ENCODE results near the gene PLK1.

PLK1 gene

DNA sequence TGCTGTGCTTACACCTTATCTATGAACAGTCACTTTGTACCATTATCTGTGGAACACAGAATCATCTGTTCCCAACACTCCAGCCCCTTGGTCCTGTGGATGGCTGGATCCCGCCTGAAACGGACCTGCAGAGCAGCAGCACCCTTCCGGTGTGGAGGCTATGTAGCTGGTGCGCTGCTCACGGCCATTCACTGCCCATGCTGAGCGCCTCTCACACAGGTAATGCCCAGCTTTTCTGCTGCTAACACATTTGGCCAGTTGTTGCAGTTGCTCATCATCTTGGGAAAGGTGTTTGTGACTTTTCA is 11.4 kb upstream of the PLK1 start:
- H2BK5ac ChIP-seq (ENCODE audit: low read depth, low read length, poor library complexity, severe bottlenecking) = no peak overlapping the region
- no peak overlapping the region for H3K23ac ChIP-seq (ENCODE audit: low read length in 2 of 2)
- H2BK15ac ChIP-seq (ENCODE audit: low read depth, poor library complexity, severe bottlenecking) = no peak overlapping the region
- H3K4me2 ChIP-seq (ENCODE audit: low read length, poor library complexity, severe bottlenecking) = no peak overlapping the region
- no peak overlapping the region for H2BK120ac ChIP-seq (ENCODE audit: low read depth, low read length)
- H3K14ac ChIP-seq (ENCODE audit: low read length in 2 of 2) = no peak overlapping the region
- H3K4me1 ChIP-seq (ENCODE audit: control insufficient read depth, insufficient read depth, low read depth, low read length) = peaks cover 17% of the 10 kb centered on the region
- H3K9ac ChIP-seq (ENCODE audit: low read length) = no peak overlapping the region
- no peaks in the 10 kb centered on the region for H3K9me3 ChIP-seq (ENCODE audit: control insufficient read depth, low read length)
- no peaks in the 10 kb centered on the region for H3K27me3 ChIP-seq (ENCODE audit: control insufficient read depth in 1 of 2, insufficient read depth in 1 of 2, low read length in 2 of 2)
- H3K36me3 ChIP-seq (ENCODE audit: control insufficient read depth in 1 of 2, insufficient read depth in 2 of 2, low read depth in 1 of 2, low read length in 2 of 2) = peaks cover 30 to 80% of the 10 kb centered on the region in 2 experiments
- no peak overlapping the region for H2BK12ac ChIP-seq (ENCODE audit: low read length in 2 of 2)
- H2AK5ac ChIP-seq (ENCODE audit: low read length, severe bottlenecking) = no peak overlapping the region
- no peak overlapping the region for H2AFZ ChIP-seq (ENCODE audit: low read depth, low read length)
- H3K4ac ChIP-seq (ENCODE audit: low read depth in 1 of 2, low read length in 2 of 2) = no peak overlapping the region
- 94% methylated on average over 6 of the region's 6 CpGs for WGBS
- H3K18ac ChIP-seq (ENCODE audit: low read depth in 1 of 2, low read length in 2 of 2) = no peak overlapping the region
- no peak overlapping the region for H4K91ac ChIP-seq (ENCODE audit: low read length)
- peaks cover 23% of the 10 kb centered on the region for H3K79me1 ChIP-seq (replicated peaks; ENCODE audit: low read length, poor library complexity, severe bottlenecking)
- DNase-seq = no peak
- no peak overlapping the region for H3K27ac ChIP-seq (ENCODE audit: low read length, poor library complexity, severe bottlenecking)
- H4K8ac ChIP-seq (ENCODE audit: low read length) = no peak overlapping the region
- no peak overlapping the region for H3K4me3 ChIP-seq (ENCODE audit: insufficient read depth in 1 of 2, low read depth in 1 of 2, low read length in 2 of 2)

DNA sequence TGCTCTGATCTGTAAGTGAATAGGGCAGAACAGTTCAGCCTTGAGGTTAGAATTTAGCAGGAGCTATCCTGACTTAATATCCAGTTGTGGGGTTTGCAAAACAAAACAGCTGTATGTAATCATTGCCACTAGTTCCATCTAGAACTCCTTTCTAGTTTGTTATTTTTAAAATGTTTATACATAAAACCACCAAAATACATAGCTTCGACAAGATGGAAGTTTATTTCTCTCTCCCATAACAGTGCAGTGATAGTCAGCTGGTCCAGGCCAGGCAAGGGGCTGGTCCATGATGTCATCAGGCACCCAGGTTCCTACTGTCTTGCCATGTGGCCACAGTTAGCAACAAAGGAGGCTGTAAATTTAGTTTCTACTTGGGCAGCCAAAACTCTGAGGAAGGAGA is 10.5 kb upstream of the PLK1 start:
- DNase-seq = peak; percentile 60
- H3K79me1 ChIP-seq (replicated peaks; ENCODE audit: low read length, poor library complexity, severe bottlenecking) = peaks cover 21% of the 10 kb centered on the region
- no peaks in the 10 kb centered on the region for H3K27me3 ChIP-seq (ENCODE audit: control insufficient read depth in 1 of 2, insufficient read depth in 1 of 2, low read length in 2 of 2)
- H3K27ac ChIP-seq (ENCODE audit: low read length, poor library complexity, severe bottlenecking) = no peak overlapping the region
- H3K9ac ChIP-seq (ENCODE audit: low read length) = no peak overlapping the region
- no peak overlapping the region for H3K23ac ChIP-seq (ENCODE audit: low read length in 2 of 2)
- H2BK5ac ChIP-seq (ENCODE audit: low read depth, low read length, poor library complexity, severe bottlenecking) = no peak overlapping the region
- no peak overlapping the region for H3K4me3 ChIP-seq (ENCODE audit: insufficient read depth in 1 of 2, low read depth in 1 of 2, low read length in 2 of 2)
- no peak overlapping the region for H3K4ac ChIP-seq (ENCODE audit: low read depth in 1 of 2, low read length in 2 of 2)
- no peak overlapping the region for H2BK120ac ChIP-seq (ENCODE audit: low read depth, low read length)
- H2BK15ac ChIP-seq (ENCODE audit: low read depth, poor library complexity, severe bottlenecking) = no peak overlapping the region
- no peak overlapping the region for H4K91ac ChIP-seq (ENCODE audit: low read length)
- H3K9me3 ChIP-seq (ENCODE audit: control insufficient read depth, low read length) = no peaks in the 10 kb centered on the region
- H3K18ac ChIP-seq (ENCODE audit: low read depth in 1 of 2, low read length in 2 of 2) = no peak overlapping the region
- no peak overlapping the region for H3K4me2 ChIP-seq (ENCODE audit: low read length, poor library complexity, severe bottlenecking)
- no peak overlapping the region for H2BK12ac ChIP-seq (ENCODE audit: low read length in 2 of 2)
- peaks cover 30 to 75% of the 10 kb centered on the region in 2 experiments for H3K36me3 ChIP-seq (ENCODE audit: control insufficient read depth in 1 of 2, insufficient read depth in 2 of 2, low read depth in 1 of 2, low read length in 2 of 2)
- no peak overlapping the region for H2AFZ ChIP-seq (ENCODE audit: low read depth, low read length)
- peaks cover 17% of the 10 kb centered on the region for H3K4me1 ChIP-seq (ENCODE audit: control insufficient read depth, insufficient read depth, low read depth, low read length)
- H3K14ac ChIP-seq (ENCODE audit: low read length in 2 of 2) = no peak overlapping the region
- 67% methylated on average over 1 of the region's 1 CpG for WGBS
- H2AK5ac ChIP-seq (ENCODE audit: low read length, severe bottlenecking) = peak overlapping the region; percentile 10
- H4K8ac ChIP-seq (ENCODE audit: low read length) = no peak overlapping the region

DNA sequence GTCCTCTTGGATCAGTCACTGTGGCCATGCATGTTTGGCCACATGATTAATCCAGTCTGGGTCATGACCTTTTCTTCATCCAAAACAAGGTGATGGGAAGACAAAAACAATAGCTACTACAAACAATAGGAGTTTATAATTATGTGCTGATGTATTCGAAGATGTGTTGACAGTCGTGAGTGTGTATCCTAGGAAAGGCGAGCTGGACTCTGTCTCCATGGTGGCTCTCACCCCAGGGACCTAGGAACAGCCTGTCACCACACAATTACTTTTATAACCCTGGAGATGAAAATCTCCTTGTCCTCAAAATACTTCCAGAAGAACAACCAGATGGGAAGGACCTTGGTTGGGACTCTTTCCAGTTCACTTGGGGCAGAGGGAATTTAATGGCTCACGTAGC is 9.8 kb upstream of the PLK1 start:
- Histone ChIP-seq H3K4me1 (ENCODE audit: control insufficient read depth, insufficient read depth, low read depth, low read length) (peaks cover 17% of the 10 kb centered on the region), H3K4me3 (ENCODE audit: insufficient read depth in 1 of 2, low read depth in 1 of 2, low read length in 2 of 2) (no peak overlapping the region), H3K9ac (ENCODE audit: low read length) (no peak overlapping the region), H3K23ac (ENCODE audit: low read length in 2 of 2) (no peak overlapping the region), H2AK5ac (ENCODE audit: low read length, severe bottlenecking) (no peak overlapping the region), H2AFZ (ENCODE audit: low read depth, low read length) (no peak overlapping the region), H2BK12ac (ENCODE audit: low read length in 2 of 2) (no peak overlapping the region), H3K4me2 (ENCODE audit: low read length, poor library complexity, severe bottlenecking) (no peak overlapping the region), H3K9me3 (ENCODE audit: control insufficient read depth, low read length) (no peaks in the 10 kb centered on the region), H2BK120ac (ENCODE audit: low read depth, low read length) (no peak overlapping the region), H3K36me3 (ENCODE audit: control insufficient read depth in 1 of 2, insufficient read depth in 2 of 2, low read depth in 1 of 2, low read length in 2 of 2) (peaks cover 31 to 76% of the 10 kb centered on the region in 2 experiments), H2BK15ac (ENCODE audit: low read depth, poor library complexity, severe bottlenecking) (no peak overlapping the region), H4K91ac (ENCODE audit: low read length) (no peak overlapping the region), H3K4ac (ENCODE audit: low read depth in 1 of 2, low read length in 2 of 2) (no peak overlapping the region), H3K27ac (ENCODE audit: low read length, poor library complexity, severe bottlenecking) (no peak overlapping the region), H4K8ac (ENCODE audit: low read length) (no peak overlapping the region), H3K27me3 (ENCODE audit: control insufficient read depth in 1 of 2, insufficient read depth in 1 of 2, low read length in 2 of 2) (no peaks in the 10 kb centered on the region), H3K14ac (ENCODE audit: low read length in 2 of 2) (no peak overlapping the region), H2BK5ac (ENCODE audit: low read depth, low read length, poor library complexity, severe bottlenecking) (no peak overlapping the region), H3K18ac (ENCODE audit: low read depth in 1 of 2, low read length in 2 of 2) (no peak overlapping the region), H3K79me1 (replicated peaks; ENCODE audit: low read length, poor library complexity, severe bottlenecking) (peaks cover 23% of the 10 kb centered on the region)
- DNase-seq = no peak
- 100% methylated on average over 4 of the region's 4 CpGs for WGBS

GRCh38 chr16:23670137-23670776 is 8.4 kb upstream of the PLK1 start:
- Histone ChIP-seq H3K36me3 (ENCODE audit: control insufficient read depth in 1 of 2, insufficient read depth in 2 of 2, low read depth in 1 of 2, low read length in 2 of 2) (peaks cover 30 to 76% of the 10 kb centered on the region in 2 experiments), H2BK120ac (ENCODE audit: low read depth, low read length) (no peak overlapping the region), H3K27ac (ENCODE audit: low read length, poor library complexity, severe bottlenecking) (peak overlapping the region; percentile 91), H2BK12ac (ENCODE audit: low read length in 2 of 2) (no peak overlapping the region), H2BK15ac (ENCODE audit: low read depth, poor library complexity, severe bottlenecking) (no peak overlapping the region), H3K9ac (ENCODE audit: low read length) (peak overlapping the region; percentile 48), H3K23ac (ENCODE audit: low read length in 2 of 2) (no peak overlapping the region), H3K9me3 (ENCODE audit: control insufficient read depth, low read length) (no peaks in the 10 kb centered on the region), H3K14ac (ENCODE audit: low read length in 2 of 2) (no peak overlapping the region), H3K27me3 (ENCODE audit: control insufficient read depth in 1 of 2, insufficient read depth in 1 of 2, low read length in 2 of 2) (no peaks in the 10 kb centered on the region), H3K79me1 (replicated peaks; ENCODE audit: low read length, poor library complexity, severe bottlenecking) (peaks cover 26% of the 10 kb centered on the region), H4K91ac (ENCODE audit: low read length) (no peak overlapping the region), H2AFZ (ENCODE audit: low read depth, low read length) (no peak overlapping the region), H3K4me3 (ENCODE audit: insufficient read depth in 1 of 2, low read depth in 1 of 2, low read length in 2 of 2) (no peak overlapping the region), H3K4me1 (ENCODE audit: control insufficient read depth, insufficient read depth, low read depth, low read length) (peaks cover 17% of the 10 kb centered on the region), H2BK5ac (ENCODE audit: low read depth, low read length, poor library complexity, severe bottlenecking) (peak overlapping the region; percentile 66), H4K8ac (ENCODE audit: low read length) (no peak overlapping the region), H3K18ac (ENCODE audit: low read depth in 1 of 2, low read length in 2 of 2) (no peak overlapping the region), H3K4me2 (ENCODE audit: low read length, poor library complexity, severe bottlenecking) (no peak overlapping the region), H2AK5ac (ENCODE audit: low read length, severe bottlenecking) (peak overlapping the region; percentile 87), H3K4ac (ENCODE audit: low read depth in 1 of 2, low read length in 2 of 2) (no peak overlapping the region)
- DNase-seq = peak; percentile 66
- WGBS = 91% methylated on average over 3 of the region's 4 CpGs
